22Rv1 (cell line): ENCODE results near the gene GOLGA2.

Experiments
- H3K27ac ChIP-seq: fragments of 450-650 bp; 2 replicates; pipeline ENCODE4 v1.5.1; 2017
- CTCF ChIP-seq: fragments of 450-650 bp; IDR thresholded peaks from 2 replicates; pipeline ENCODE4 v1.5.1; 2017; ENCODE audit warnings: mild to moderate bottlenecking
- ZFX ChIP-seq: fragments of 450-650 bp; IDR thresholded peaks from 2 replicates; pipeline ENCODE4 v1.6.1; 2017; ENCODE audit warnings: antibody characterized with exemption, borderline replicate concordance

Gene GOLGA2

GRCh38 chr9:128254362-128254761 is 21.4 kb downstream of the GOLGA2 start:
- TF ChIP-seq CTCF, result no peak
- no peak for TF ChIP-seq ZFX
- H3K27ac ChIP-seq, result no peak overlapping the region

- TF ChIP-seq CTCF, result no peak
- TF ChIP-seq ZFX, result no peak
- H3K27ac ChIP-seq, result no peak overlapping the region
Observed at GRCh38 chr9:128253991-128254346, 21.8 kb downstream of the GOLGA2 start.

GRCh38 chr9:128253140-128253990 is 22.4 kb downstream of the GOLGA2 start:
- H3K27ac ChIP-seq, result no peak overlapping the region
- TF ChIP-seq ZFX (no peak), CTCF (no peak)

- TF ChIP-seq ZFX (no peak), CTCF (no peak)
- no peak overlapping the region for H3K27ac ChIP-seq
Observed at GRCh38 chr9:128252317-128253139, 23.3 kb downstream of the GOLGA2 start.

DNA sequence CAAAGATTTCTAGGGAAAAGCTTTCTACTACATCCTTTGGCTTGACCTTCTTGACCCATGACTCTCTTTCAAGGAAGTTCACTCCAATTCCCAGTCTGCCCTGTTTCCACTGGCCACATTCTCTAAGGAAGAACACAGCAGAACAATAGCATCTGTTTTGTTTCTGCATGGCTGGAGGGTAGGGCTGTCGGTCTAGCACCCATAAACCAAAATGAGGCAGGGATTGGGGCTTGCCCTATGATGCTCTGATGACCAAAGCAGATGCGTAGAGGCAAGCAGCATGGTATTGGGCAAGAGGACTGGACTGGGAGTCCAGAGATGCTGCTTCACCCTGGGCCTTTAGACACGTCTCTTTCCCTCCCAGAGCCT is 24.1 kb downstream of the GOLGA2 start:
- TF ChIP-seq ZFX (no peak), CTCF (no peak)
- no peak overlapping the region for H3K27ac ChIP-seq

GRCh38 chr9:128250839-128251731 is 24.7 kb downstream of the GOLGA2 start:
- no peak for TF ChIP-seq CTCF
- TF ChIP-seq ZFX, result no peak
- H3K27ac ChIP-seq, result no peak overlapping the region
